GM06990 (cell line): ENCODE data around the gene HOATZ.

Experiments
- DNase-seq: peaks from one replicate; pipeline ENCODE4 v3.0.0-alpha.2; 2011; ENCODE audit not compliant: insufficient read length; ENCODE audit errors: extremely low read depth
- H3K27me3 ChIP-seq: replicated peaks from 2 replicates; pipeline ENCODE4 v1.6.0; 2011; ENCODE audit warnings: low read length; ENCODE audit not compliant: control insufficient read depth, insufficient read depth
- H3K36me3 ChIP-seq: 2 replicates; pipeline ENCODE4 v1.5.1; 2011; ENCODE audit warnings: low read length; ENCODE audit not compliant: control insufficient read depth, insufficient read depth
- H3K4me3 ChIP-seq: replicated peaks from 2 replicates; pipeline ENCODE4 v1.5.1; 2011; ENCODE audit warnings: low read depth, mild to moderate bottlenecking, control low read depth, low read length
- CTCF ChIP-seq: IDR thresholded peaks from 2 replicates; pipeline ENCODE4 v1.5.1; 2011; ENCODE audit warnings: low read length, control low read depth, mild to moderate bottlenecking, inconsistent platforms; ENCODE audit not compliant: insufficient read depth, poor library complexity, severe bottlenecking

HOATZ gene

DNA sequence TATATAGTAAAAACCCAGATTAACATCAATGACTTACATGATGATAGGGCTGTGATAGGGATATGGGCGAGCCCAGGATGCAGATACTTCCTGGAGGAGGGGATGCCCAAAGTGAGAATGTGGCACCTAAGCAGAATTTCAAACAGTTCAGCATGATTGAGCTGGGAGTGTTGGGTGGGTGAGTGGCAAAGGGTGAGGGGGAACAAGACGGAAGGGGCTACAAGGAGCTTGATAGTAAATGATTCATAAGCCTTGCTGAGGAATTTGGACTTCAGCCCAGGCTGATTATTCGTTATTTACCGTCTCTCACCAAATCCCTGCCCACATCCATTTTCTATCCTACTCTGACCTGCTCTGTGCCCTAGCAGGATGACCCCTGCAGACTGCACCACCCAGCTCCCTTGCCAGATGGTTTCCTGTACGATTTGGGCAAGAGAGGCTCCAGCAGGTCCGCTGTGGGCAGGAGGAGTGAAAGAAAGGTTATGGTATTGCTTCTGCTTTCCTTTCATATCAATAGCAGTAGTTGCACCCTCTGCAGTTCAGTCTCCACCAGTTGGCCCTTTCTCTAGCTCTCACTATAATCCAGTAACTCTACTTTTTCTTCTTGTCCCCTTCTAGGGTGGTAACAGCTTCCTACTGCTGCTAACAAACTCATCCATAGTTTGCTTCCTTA is 57.4 kb downstream of the HOATZ start:
- H3K4me3 ChIP-seq, result no peak overlapping the region
- no peak for DNase-seq
- H3K27me3 ChIP-seq, result no peaks in the 10 kb centered on the region
- no peak for TF ChIP-seq CTCF
- H3K36me3 ChIP-seq, result no peaks in the 10 kb centered on the region

- no peaks in the 10 kb centered on the region for H3K36me3 ChIP-seq
- no peak for DNase-seq
These were observed 58.0 kb downstream of the HOATZ start for GRCh38 chr11:111572581-111572980.

GRCh38 chr11:111573821-111574249 is 59.3 kb downstream of the HOATZ start:
- no peaks in the 10 kb centered on the region for H3K27me3 ChIP-seq
- DNase-seq, result no peak
- no peak overlapping the region for H3K4me3 ChIP-seq
- no peaks in the 10 kb centered on the region for H3K36me3 ChIP-seq
- no peak for TF ChIP-seq CTCF

More at GRCh38 chr11:111572581-111572980, 58.0 kb downstream of the HOATZ start:
- no peak for TF ChIP-seq CTCF
- H3K27me3 ChIP-seq, result no peaks in the 10 kb centered on the region
- no peak overlapping the region for H3K4me3 ChIP-seq

- DNase-seq, result no peak
- TF ChIP-seq CTCF, result peak; percentile 15
- no peak overlapping the region for H3K4me3 ChIP-seq
- no peaks in the 10 kb centered on the region for H3K27me3 ChIP-seq
- H3K36me3 ChIP-seq, result no peaks in the 10 kb centered on the region
These were observed 60.0 kb downstream of the HOATZ start for GRCh38 chr11:111574373-111575225.

DNA sequence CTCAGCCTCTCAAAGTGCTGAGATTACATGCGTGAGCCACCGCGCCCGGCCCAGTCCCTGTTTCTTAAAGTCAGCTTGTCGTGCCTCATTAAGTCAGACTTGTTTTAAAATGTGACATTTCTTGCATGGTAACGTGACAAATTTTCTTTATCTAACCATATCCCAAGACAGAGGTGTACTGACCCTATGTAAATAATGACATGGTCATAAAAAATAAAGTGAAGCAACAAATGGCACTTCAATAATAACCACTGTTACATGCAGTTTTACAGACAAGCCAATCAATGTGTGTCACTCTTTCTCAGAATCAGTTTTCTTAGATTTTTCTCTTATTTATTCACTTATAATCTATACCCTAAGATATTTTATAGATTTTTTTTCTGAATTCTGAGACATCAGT is 61.2 kb downstream of the HOATZ start:
- no peak overlapping the region for H3K4me3 ChIP-seq
- no peak for TF ChIP-seq CTCF
- H3K36me3 ChIP-seq, result no peaks in the 10 kb centered on the region
- H3K27me3 ChIP-seq, result no peaks in the 10 kb centered on the region
- DNase-seq, result no peak
